ENCODE results near the gene CDH13.

DNA sequence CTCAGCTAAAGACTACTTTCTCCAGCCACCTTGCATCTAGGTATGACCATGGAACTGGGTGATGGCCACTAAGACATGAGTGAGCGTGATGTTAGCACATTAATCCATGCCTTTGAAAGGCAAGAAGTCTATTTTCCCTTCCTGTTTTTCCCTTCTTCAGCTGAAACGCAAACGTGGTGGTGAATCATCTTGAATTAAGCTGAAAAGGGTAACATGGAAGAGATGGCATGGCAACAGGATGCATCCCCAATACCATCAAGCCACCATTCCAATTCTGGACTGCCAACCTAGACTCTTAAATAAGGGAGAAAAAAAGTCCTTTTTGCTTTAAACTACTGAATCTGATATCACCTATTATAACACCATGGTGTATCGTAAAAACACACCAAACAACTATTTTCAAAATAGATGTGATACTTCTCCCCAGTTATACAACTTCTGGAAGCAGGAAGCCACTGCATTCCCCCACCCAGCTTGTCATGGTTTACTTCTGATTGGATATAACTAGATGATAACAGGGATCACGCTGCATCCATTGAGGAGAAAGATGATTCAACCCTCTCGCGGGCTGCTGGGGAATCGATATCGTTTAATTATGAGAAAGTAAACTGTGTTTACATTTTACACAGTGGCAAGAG, 368.6 kb downstream of the CDH13 start:
- TF ChIP-seq, protein P1, sequence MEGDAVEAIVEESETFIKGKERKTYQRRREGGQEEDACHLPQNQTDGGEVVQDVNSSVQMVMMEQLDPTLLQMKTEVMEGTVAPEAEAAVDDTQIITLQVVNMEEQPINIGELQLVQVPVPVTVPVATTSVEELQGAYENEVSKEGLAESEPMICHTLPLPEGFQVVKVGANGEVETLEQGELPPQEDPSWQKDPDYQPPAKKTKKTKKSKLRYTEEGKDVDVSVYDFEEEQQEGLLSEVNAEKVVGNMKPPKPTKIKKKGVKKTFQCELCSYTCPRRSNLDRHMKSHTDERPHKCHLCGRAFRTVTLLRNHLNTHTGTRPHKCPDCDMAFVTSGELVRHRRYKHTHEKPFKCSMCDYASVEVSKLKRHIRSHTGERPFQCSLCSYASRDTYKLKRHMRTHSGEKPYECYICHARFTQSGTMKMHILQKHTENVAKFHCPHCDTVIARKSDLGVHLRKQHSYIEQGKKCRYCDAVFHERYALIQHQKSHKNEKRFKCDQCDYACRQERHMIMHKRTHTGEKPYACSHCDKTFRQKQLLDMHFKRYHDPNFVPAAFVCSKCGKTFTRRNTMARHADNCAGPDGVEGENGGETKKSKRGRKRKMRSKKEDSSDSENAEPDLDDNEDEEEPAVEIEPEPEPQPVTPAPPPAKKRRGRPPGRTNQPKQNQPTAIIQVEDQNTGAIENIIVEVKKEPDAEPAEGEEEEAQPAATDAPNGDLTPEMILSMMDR (IDR thresholded peaks at IDR 0.05; ENCODE audit: poor library complexity, severe bottlenecking): no peak
- TF ChIP-seq EZH2 (IDR thresholded peaks at IDR 0.05; ENCODE audit: borderline replicate concordance, insufficient read depth, low read length, poor library complexity, severe bottlenecking) (no peak), TAF1 (IDR thresholded peaks at IDR 0.05; ENCODE audit: low read depth) (no peak), POLR2AphosphoS5 (IDR thresholded peaks at IDR 0.05) (no peak)

Data from neural cell (in vitro differentiated cells).